UCSD-AML1 (cell line): ENCODE measurements around the gene CACNA1A.
A peak's percentile ranks its signal among the peaks of the same experiment; 100 is the strongest.

Experiments used
- DNase-seq: peaks from one replicate; lab custom pipeline; 2025; ENCODE audit not compliant: unreplicated experiment; lab: John Stamatoyannopoulos, UW

Gene CACNA1A

GRCh38 chr19:13238891-13239534 is 267.3 kb downstream of the CACNA1A start:
- DNase-seq, result no peak

- DNase-seq, result peak; percentile 68
These were observed 271.8 kb downstream of the CACNA1A start for GRCh38 chr19:13234518-13234917.

- no peak for DNase-seq
These were observed 274.6 kb downstream of the CACNA1A start for GRCh38 chr19:13231663-13232062.

GRCh38 chr19:13229246-13229645 is 277.0 kb downstream of the CACNA1A start:
- no peak for DNase-seq

- no peak for DNase-seq
These were observed 277.7 kb downstream of the CACNA1A start for GRCh38 chr19:13228561-13228960.

- DNase-seq, result no peak
These were observed 279.3 kb downstream of the CACNA1A start for GRCh38 chr19:13226983-13227382.

GRCh38 chr19:13225973-13226865 is 280.1 kb downstream of the CACNA1A start:
- no peak for DNase-seq

- DNase-seq, result no peak
These were observed 281.2 kb downstream of the CACNA1A start for GRCh38 chr19:13225085-13225484.

GRCh38 chr19:13220847-13221246 is 285.4 kb downstream of the CACNA1A start:
- no peak for DNase-seq

- no peak for DNase-seq
These were observed 290.5 kb downstream of the CACNA1A start for GRCh38 chr19:13215572-13216380.

GRCh38 chr19:13214036-13214730 is 292.1 kb downstream of the CACNA1A start:
- no peak for DNase-seq

- DNase-seq, result peak; percentile 61
These were observed 293.4 kb downstream of the CACNA1A start for GRCh38 chr19:13212759-13213330.

- no peak for DNase-seq
These were observed 294.6 kb downstream of the CACNA1A start for GRCh38 chr19:13211426-13212308.

GRCh38 chr19:13210941-13211340 is 295.3 kb downstream of the CACNA1A start:
- DNase-seq, result no peak

- DNase-seq, result no peak
These were observed 295.9 kb downstream of the CACNA1A start for GRCh38 chr19:13210339-13210775.

GRCh38 chr19:13209484-13210338 is 296.6 kb downstream of the CACNA1A start:
- no peak for DNase-seq

- no peak for DNase-seq
These were observed 297.4 kb downstream of the CACNA1A start for GRCh38 chr19:13208672-13209483.
